Astrocyte (in vitro differentiated cells and primary cell): ENCODE results near the gene PSMB1. TPM values are rescaled to one million over a fixed set of nuclear protein-coding genes. Genes with fewer than 3 reads are reported as not detected.
"Not testable (repeated sequence)": the region's sequence is repeated elsewhere in the genome, so short reads cannot be mapped to it uniquely, and the experiment has no call there.

Experiments used
- DNase-seq: peaks from one replicate; pipeline ENCODE4 v3.0.0-alpha.2; 2010; ENCODE audit warnings: low read depth
- FAIRE-seq: peaks from 2 replicates; lab custom pipeline; 2011; peaks lifted over from hg19 to GRCh38; lab: Jason Lieb, UNC
- H2AFZ ChIP-seq: 2 replicates; pipeline ENCODE4 v1.6.0; 2012; ENCODE audit warnings: low read depth, low read length, inconsistent platforms
- H3K27ac ChIP-seq: 2 replicates; pipeline ENCODE4 v1.5.1; 2011; ENCODE audit warnings: low read depth, low read length, inconsistent platforms
- H3K27me3 ChIP-seq: 2 replicates; pipeline ENCODE4 v1.6.0; 2011; ENCODE audit warnings: low read length, inconsistent platforms; ENCODE audit not compliant: insufficient read depth
- H3K36me3 ChIP-seq: 2 replicates; pipeline ENCODE4 v1.5.1; 2011; ENCODE audit warnings: low read length, inconsistent platforms; ENCODE audit not compliant: insufficient read depth
- H3K4me1 ChIP-seq: 2 replicates; pipeline ENCODE4 v1.5.1; 2011; ENCODE audit warnings: low read length, inconsistent platforms; ENCODE audit not compliant: insufficient read depth
- H3K4me2 ChIP-seq: 2 replicates; pipeline ENCODE4 v1.6.0; 2012; ENCODE audit warnings: low read length, inconsistent platforms
- H3K4me3 ChIP-seq: 2 replicates; pipeline ENCODE4 v1.5.1; 2011; ENCODE audit warnings: low read depth, mild to moderate bottlenecking, low read length, inconsistent platforms; ENCODE audit not compliant: insufficient read depth
- H3K79me2 ChIP-seq: 2 replicates; pipeline ENCODE4 v1.6.0; 2012; ENCODE audit warnings: mild to moderate bottlenecking, low read length, inconsistent platforms; ENCODE audit not compliant: insufficient read depth
- H3K9ac ChIP-seq: 2 replicates; pipeline ENCODE4 v1.6.0; 2012; ENCODE audit warnings: mild to moderate bottlenecking, low read length, inconsistent platforms
- H3K9me3 ChIP-seq: 2 replicates; pipeline ENCODE4 v1.5.1; 2012; ENCODE audit warnings: low read depth, mild to moderate bottlenecking, low read length, inconsistent platforms; ENCODE audit not compliant: insufficient read depth
- H4K20me1 ChIP-seq: 2 replicates; pipeline ENCODE4 v1.6.0; 2012; ENCODE audit warnings: low read length, inconsistent platforms; ENCODE audit not compliant: insufficient read depth
- H3K27ac Mint-ChIP-seq: one replicate; pipeline ENCODE4 v1.8.0; 2021; ENCODE audit warnings: mild to moderate bottlenecking, mixed read lengths; ENCODE audit not compliant: unreplicated experiment
- H3K27me3 Mint-ChIP-seq: one replicate; pipeline ENCODE4 v1.8.0; 2021; ENCODE audit warnings: low read depth, mixed read lengths; ENCODE audit not compliant: unreplicated experiment
- H3K36me3 Mint-ChIP-seq: one replicate; pipeline ENCODE4 v1.8.0; 2021; ENCODE audit warnings: low read depth, mixed read lengths; ENCODE audit not compliant: unreplicated experiment
- H3K4me1 Mint-ChIP-seq: one replicate; pipeline ENCODE4 v1.8.0; 2021; ENCODE audit warnings: low read depth, mixed read lengths; ENCODE audit not compliant: unreplicated experiment
- H3K4me3 Mint-ChIP-seq: one replicate; pipeline ENCODE4 v1.8.0; 2021; ENCODE audit warnings: mild to moderate bottlenecking, moderate library complexity, mixed read lengths; ENCODE audit not compliant: unreplicated experiment
- H3K9me3 Mint-ChIP-seq: one replicate; pipeline ENCODE4 v1.8.0; 2021; ENCODE audit warnings: mild to moderate bottlenecking, mixed read lengths; ENCODE audit not compliant: unreplicated experiment
- CTCF ChIP-seq: IDR thresholded peaks from 2 replicates; pipeline ENCODE4 v1.5.1; 2011; ENCODE audit warnings: low read depth, mild to moderate bottlenecking, inconsistent platforms, low read length, moderate library complexity; ENCODE audit not compliant: insufficient read depth
- EZH2 ChIP-seq: IDR thresholded peaks from 2 replicates; pipeline ENCODE4 v1.6.1; 2012; ENCODE audit warnings: mild to moderate bottlenecking, low read length, inconsistent platforms; ENCODE audit not compliant: insufficient read depth
- total RNA-seq: library from RNA; stranded (reverse); gene quantifications from 2 replicates; pipeline ENCODE4 v1.2.1, GENCODE V29; 2021

Gene PSMB1
- total RNA-seq, 1 donor from 2014 or later: 192 TPM

- H3K36me3 Mint-ChIP-seq: peaks cover 4% of the 10 kb centered on the region
- peaks cover 27% of the 10 kb centered on the region for H3K9me3 Mint-ChIP-seq
- no peaks in the 10 kb centered on the region for H3K27me3 ChIP-seq
- peaks cover 16% of the 10 kb centered on the region for H3K9me3 ChIP-seq
- peaks cover 58% of the 10 kb centered on the region for H3K27me3 Mint-ChIP-seq
- H4K20me1 ChIP-seq: no peaks in the 10 kb centered on the region
- no peak overlapping the region for H2AFZ ChIP-seq
- H3K36me3 ChIP-seq: no peaks in the 10 kb centered on the region
- no peaks in the 10 kb centered on the region for H3K4me1 Mint-ChIP-seq
- FAIRE-seq (no peak), DNase-seq (no peak)
- no peak overlapping the region for H3K4me3 ChIP-seq
- H3K4me2 ChIP-seq: no peak overlapping the region
- H3K9ac ChIP-seq: no peak overlapping the region
- TF ChIP-seq CTCF (no peak), EZH2 (no peak)
- no peak overlapping the region for H3K27ac ChIP-seq
- no peaks in the 10 kb centered on the region for H3K79me2 ChIP-seq
- no peaks in the 10 kb centered on the region for H3K4me1 ChIP-seq
- no peak overlapping the region for H3K4me3 Mint-ChIP-seq
- H3K27ac Mint-ChIP-seq: no peak overlapping the region
These were observed 49.7 kb downstream of the PSMB1 start for GRCh38 chr6:170503414-170503761.

GRCh38 chr6:170502733-170503413, 50.2 kb downstream of the PSMB1 start:
- H3K9ac ChIP-seq, FAIRE-seq: not testable (repeated sequence)

GRCh38 chr6:170502268-170502667, 50.8 kb downstream of the PSMB1 start:
- not testable (repeated sequence) for H4K20me1 ChIP-seq, H3K4me1 ChIP-seq, H3K9ac ChIP-seq, H3K79me2 ChIP-seq, H3K36me3 ChIP-seq, H3K4me1 Mint-ChIP-seq, DNase-seq, H3K27me3 ChIP-seq, H3K4me3 ChIP-seq, H2AFZ ChIP-seq, FAIRE-seq, H3K27ac Mint-ChIP-seq, H3K36me3 Mint-ChIP-seq, H3K4me2 ChIP-seq, H3K4me3 Mint-ChIP-seq, H3K27ac ChIP-seq
- peaks cover 16% of the 10 kb centered on the region for H3K9me3 ChIP-seq
- Mint-ChIP-seq H3K9me3 (peaks cover 27% of the 10 kb centered on the region), H3K27me3 (peaks cover 58% of the 10 kb centered on the region)

More at GRCh38 chr6:170502733-170503413, 50.2 kb downstream of the PSMB1 start:
- Mint-ChIP-seq H3K27me3 (peaks cover 58% of the 10 kb centered on the region), H3K9me3 (peaks cover 27% of the 10 kb centered on the region)
- not testable (repeated sequence) for H3K27ac Mint-ChIP-seq, H3K4me3 Mint-ChIP-seq, H3K36me3 ChIP-seq, DNase-seq, H3K27ac ChIP-seq, H2AFZ ChIP-seq, H3K27me3 ChIP-seq, H4K20me1 ChIP-seq, H3K4me2 ChIP-seq, H3K4me1 ChIP-seq, H3K4me1 Mint-ChIP-seq, H3K36me3 Mint-ChIP-seq, H3K4me3 ChIP-seq, H3K79me2 ChIP-seq
- peaks cover 16% of the 10 kb centered on the region for H3K9me3 ChIP-seq
